NCI-H2196 (cell line): Measurements from ENCODE around the gene UBE2D3.

Experiments
- DNase-seq: peaks from one replicate; lab custom pipeline; 2025; ENCODE audit not compliant: unreplicated experiment; lab: John Stamatoyannopoulos, UW

Gene UBE2D3

DNA sequence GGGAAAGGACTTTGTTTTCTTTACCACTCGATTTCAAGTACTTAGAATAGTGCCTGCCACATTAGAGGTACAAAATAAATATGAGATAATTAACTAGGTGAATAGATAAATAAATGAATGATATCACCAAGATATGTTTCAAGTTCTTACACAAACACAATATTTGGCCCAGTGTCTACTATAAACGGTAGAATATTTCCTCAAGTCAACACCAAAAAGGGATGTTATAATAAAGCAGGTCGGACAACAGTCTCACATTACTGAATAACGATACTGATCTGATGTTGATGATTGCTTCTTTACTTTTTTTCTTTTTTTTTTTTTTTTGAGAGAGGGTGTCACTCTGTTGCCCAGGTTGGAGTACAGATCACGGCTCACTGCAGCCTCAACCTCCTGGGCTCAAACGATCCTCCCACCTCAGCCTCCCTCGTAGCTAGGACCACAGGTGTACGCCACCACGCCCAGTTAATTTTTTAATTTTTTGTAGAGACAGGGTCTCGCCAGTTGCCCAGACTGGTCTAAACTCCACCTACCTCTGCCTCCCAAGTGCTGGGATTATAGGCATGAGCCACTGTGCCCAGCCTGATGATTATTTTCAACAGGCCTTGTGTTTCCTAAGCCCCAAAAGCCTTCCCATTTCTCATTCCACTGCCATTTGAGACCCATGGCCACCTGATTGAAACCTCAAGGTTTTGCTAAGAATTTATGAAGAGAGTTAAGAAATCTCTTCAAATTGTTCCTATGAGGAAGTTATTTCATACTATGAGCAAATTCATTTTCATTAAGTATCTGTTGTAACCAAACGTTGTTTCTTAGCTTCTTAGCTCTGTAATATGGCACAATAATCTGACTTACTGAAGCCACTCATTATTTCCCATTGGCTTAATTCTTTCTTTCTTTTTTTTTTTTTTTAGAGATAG, 68.8 kb downstream of the UBE2D3 start:
- DNase-seq: peak; percentile 46

DNA sequence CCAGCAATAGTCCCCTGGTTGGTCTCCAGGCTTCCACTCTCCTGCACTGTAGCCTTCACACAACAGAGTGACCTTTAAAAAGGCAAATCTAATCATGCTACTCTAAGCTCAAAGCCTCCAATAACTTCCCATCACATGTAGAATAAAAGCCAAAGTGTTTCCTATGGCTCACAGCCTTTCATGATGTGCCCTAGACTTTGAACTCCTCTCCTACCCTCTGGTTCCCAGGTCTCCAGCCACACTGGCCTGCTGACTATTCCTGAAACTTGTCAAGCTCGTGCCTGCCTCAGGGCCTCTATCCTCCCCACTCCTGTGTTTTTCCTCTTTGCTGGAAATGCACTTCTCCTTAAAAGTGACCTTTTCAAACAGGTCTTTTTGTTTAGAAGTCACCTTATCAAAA, 69.7 kb downstream of the UBE2D3 start:
- DNase-seq: no peak

DNA sequence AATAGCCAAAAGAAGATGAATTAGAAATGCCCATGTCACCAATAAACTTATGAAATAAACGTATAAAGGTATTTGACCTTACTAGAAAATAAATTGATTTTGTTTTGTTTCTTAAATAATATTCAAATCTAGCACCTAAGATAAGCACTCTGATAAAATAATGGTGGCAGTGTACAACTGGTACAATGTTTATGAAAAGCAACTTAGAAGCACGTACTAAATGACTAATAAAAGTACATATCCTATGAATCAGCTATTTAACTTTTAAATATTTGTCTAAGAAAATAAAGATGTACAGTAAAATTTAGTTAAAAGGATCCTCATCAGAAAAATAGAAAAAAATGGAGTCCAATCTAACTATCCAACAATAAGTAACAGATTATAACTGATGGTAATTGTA, 73.3 kb downstream of the UBE2D3 start:
- DNase-seq: no peak

DNA sequence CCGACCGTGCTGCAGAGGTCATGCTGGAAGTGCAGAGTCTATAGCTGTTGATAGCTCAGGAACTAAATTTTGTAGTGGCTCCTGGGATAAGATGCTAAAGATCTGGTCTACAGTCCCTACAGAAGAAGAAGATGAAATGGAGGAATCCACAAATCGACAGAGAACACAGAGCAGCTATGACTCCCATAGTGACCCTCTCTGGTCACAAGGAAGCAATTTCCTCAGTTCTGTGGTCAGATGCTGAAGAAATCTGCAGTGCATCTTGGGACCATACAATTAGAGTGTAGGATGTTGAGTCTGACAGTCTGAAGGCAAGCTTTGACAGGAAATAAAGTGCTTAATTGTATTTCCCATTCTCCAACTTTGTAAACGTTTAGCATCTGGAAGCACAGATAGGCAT, 75.4 kb downstream of the UBE2D3 start:
- DNase-seq: no peak
